Adrenal gland (tissue), 19 donors: ENCODE data around the gene LILRA2. TPM values are rescaled to one million over a fixed set of nuclear protein-coding genes. Genes with fewer than 3 reads are reported as not detected.

Experiments used
- DNase-seq, 7 donors: peaks; one replicate each; pipeline ENCODE4 v3.0.0-alpha.2; 2019 to 2020
- H3K27ac ChIP-seq, 5 donors: fragments of 200-600 bp; sonication (generic) in 4 of 5; 1 replicate in 3 of 5; 2 replicates in 2 of 5; pipeline versions ENCODE4 v1.5.1 to v1.8.0; 2016 to 2020; ENCODE audit warnings: mild to moderate bottlenecking in 1 of 5
- H3K27me3 ChIP-seq: fragments of 200-600 bp; 2 replicates; pipeline ENCODE4 v1.8.0; 2021
- H3K36me3 ChIP-seq, 2 donors: fragments of 200-600 bp; replicated peaks in 1 of 2; 1 replicate in 1 of 2; 2 replicates in 1 of 2; pipeline versions ENCODE4 v1.5.1 to v1.8.0; 2018 to 2022
- H3K4me1 ChIP-seq, 2 donors: fragments of 200-600 bp; replicated peaks in 1 of 2; 1 replicate in 1 of 2; 2 replicates in 1 of 2; pipeline versions ENCODE4 v1.5.1 to v1.8.0; 2018 to 2021
- H3K4me3 ChIP-seq, 4 donors: fragments of 200-600 bp; sonication (generic) in 3 of 4; one replicate each; pipeline ENCODE4 v1.5.1; 2016 to 2018
- H3K9me3 ChIP-seq, 3 donors: fragments of 200-600 bp; sonication (generic) in 1 of 3; replicated peaks in 1 of 3; 1 replicate in 2 of 3; 2 replicates in 1 of 3; pipeline versions ENCODE4 v1.5.1 to v1.8.0; 2016 to 2021
- POLR2A ChIP-seq, 2 donors: fragments of 450-650 bp; IDR thresholded peaks; one replicate each; pipeline ENCODE4 v1.6.1; 2017; ENCODE audit warnings: antibody characterized with exemption in 2 of 2, mild to moderate bottlenecking in 2 of 2, moderate library complexity in 1 of 2
- WGBS, 4 donors: extraction: QIAGEN DNeasy Blood & Tissue Kit in 2 of 4; methylation state at CpG; one replicate each; pipeline versions ENCODE4 v1.1.5 to v1.1.7; 2013 to 2017; 5-methylcytosine and 5-hydroxymethylcytosine counted together
- intact Hi-C, 2 donors: fragments of 100-400 bp; cut with DNase I; formaldehyde crosslinking; loops; one replicate each; pipeline versions ENCODE4 v1.14.1 to v1.15.0; 2022 to 2023
- long read RNA-seq, 10 donors: library from polyadenylated mRNA in 3 of 10; unstranded in 2 of 10; stranded (forward) in 1 of 10; transcript quantifications; one replicate each; pipeline ENCODE4 v2.0.0 and lab custom pipeline, GENCODE V29; 2021 to 2026
- polyA plus RNA-seq, 3 donors: library from polyadenylated mRNA; stranded (reverse); fragments of 200-250 nt in 2 of 3; fragments of 350-450 nt in 1 of 3; fragmentation: Illumina TruSeq in 1 of 3; extraction: RNeasy Lipid Tissue Mini Kit (QIAGEN cat#74804) in 1 of 3; gene quantifications; one replicate each; pipeline ENCODE4 v1.2.3, GENCODE V29; 2013 to 2014
- total RNA-seq, 9 donors: library from RNA; depleted of rRNA in 4 of 9; stranded (reverse); fragments of >200 nt in 4 of 9; fragments of 120-200 nt in 1 of 9; fragmentation: NEBNext Ultra II Directional in 1 of 9; extraction: Animal tissue kit (Norgen Biotek cat#: 25700) in 1 of 9; gene quantifications; one replicate each; pipeline versions ENCODE4 v1.1.0 to v1.2.4, GENCODE V29; 2013 to 2023
- TF ChIP-seq, protein P1 (sequence below), 6 experiments: fragments of 450-650 bp in 4 of 6; fragments of 200-600 bp in 2 of 6; sonication (generic) in 1 of 6; IDR thresholded peaks; 1 replicate in 5 of 6; 2 replicates in 1 of 6; pipeline versions ENCODE4 v1.5.1 to v1.8.0; 2016 to 2021; ENCODE audit warnings: antibody characterized with exemption in 6 of 6, mild to moderate bottlenecking in 2 of 6, moderate library complexity in 1 of 6
- donor health status: healthy with polysubstance abuse.
- donor health status: Bipolar disorder and iron deficiency.
- donor health status: DM: yes; HTN: yes; CAD: no.
- donor health status: DM: no; HTN: no; CAD: no.
- donor health status: DM: no; HTN: no; CAD: no.
- donor health status: DM: yes; HTN: yes; CAD: no.

LILRA2 gene
- total RNA-seq = 1 to 10 TPM in 8 of 9 donors, under 1 TPM in 1; 0.55 to 9.2 (median 4.6) TPM
- polyA plus RNA-seq = 10 to 100 TPM in 1 of 3 donors, 1 to 10 TPM in 2; 1.5 to 13.5 (median 2.6) TPM
- long read RNA-seq, donor 1 = 0 reads
- long read RNA-seq, donor 2 = 0 reads
- long read RNA-seq, donor 3 = 0 reads
- long read RNA-seq, donor 4, full-length matches to known transcripts = 1 of 2 reads
- long read RNA-seq, donor 4, partial matches to known transcripts = 1 of 2 reads
- long read RNA-seq, donor 4, other reads (novel, unspliced or antisense) = 0 of 2 reads
- long read RNA-seq, donor 5, full-length matches to known transcripts = 3 of 5 reads
- long read RNA-seq, donor 5, partial matches to known transcripts = 0 of 5 reads
- long read RNA-seq, donor 5, other reads (novel, unspliced or antisense) = 2 of 5 reads
- long read RNA-seq, donor 6, full-length matches to known transcripts = 1 of 4 reads
- long read RNA-seq, donor 6, partial matches to known transcripts = 0 of 4 reads
- long read RNA-seq, donor 6, other reads (novel, unspliced or antisense) = 3 of 4 reads
- long read RNA-seq, donor 7 = 0 reads
- long read RNA-seq, donor 8 = 0 reads
- long read RNA-seq, donor 9 = 0 reads
- long read RNA-seq, donor 10 = 0 reads

DNA sequence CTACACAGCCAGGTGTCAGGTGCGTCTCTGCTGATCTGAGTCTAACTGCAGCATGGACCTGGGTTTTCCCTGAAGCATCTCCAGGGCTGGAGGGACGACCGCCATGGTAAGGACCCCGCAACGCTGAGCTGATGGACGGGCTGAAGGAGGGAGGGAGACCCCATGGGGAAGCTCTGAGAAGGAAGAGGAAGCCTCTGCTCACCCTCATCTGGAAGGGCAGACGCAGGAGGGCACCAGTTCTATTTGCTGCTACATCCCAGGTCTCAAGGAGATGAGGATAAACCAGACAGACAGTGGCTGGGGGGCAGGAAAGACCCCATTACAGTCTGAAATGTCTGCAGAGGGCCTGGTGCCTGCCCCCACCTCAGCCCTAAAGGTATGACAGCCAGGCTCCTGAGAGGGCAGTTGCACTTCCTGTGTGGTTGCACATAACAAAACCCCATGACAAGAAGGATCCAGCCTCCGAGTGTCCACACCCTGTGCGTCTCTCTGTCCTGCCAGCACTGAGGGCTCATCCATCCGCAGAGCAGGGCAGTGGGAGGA, at the start of gene LILRA2:
Gene LILRA2 (plus strand): TSS at position 461 of the 543 bp plus-strand sequence. CDS start 89 bp downstream, outside the sequence.
- peak within 1 kb of the TSS in 1 of 5 donors; percentile 30 for H3K27ac ChIP-seq
- TF ChIP-seq POLR2A (IDR thresholded peaks at IDR 0.05) = no peak
- TF ChIP-seq, protein P1, sequence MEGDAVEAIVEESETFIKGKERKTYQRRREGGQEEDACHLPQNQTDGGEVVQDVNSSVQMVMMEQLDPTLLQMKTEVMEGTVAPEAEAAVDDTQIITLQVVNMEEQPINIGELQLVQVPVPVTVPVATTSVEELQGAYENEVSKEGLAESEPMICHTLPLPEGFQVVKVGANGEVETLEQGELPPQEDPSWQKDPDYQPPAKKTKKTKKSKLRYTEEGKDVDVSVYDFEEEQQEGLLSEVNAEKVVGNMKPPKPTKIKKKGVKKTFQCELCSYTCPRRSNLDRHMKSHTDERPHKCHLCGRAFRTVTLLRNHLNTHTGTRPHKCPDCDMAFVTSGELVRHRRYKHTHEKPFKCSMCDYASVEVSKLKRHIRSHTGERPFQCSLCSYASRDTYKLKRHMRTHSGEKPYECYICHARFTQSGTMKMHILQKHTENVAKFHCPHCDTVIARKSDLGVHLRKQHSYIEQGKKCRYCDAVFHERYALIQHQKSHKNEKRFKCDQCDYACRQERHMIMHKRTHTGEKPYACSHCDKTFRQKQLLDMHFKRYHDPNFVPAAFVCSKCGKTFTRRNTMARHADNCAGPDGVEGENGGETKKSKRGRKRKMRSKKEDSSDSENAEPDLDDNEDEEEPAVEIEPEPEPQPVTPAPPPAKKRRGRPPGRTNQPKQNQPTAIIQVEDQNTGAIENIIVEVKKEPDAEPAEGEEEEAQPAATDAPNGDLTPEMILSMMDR (IDR thresholded peaks at IDR 0.05) = no peak
- intact Hi-C loops = no loop called here
- no peaks in the 10 kb centered on the region for H3K9me3 ChIP-seq
- no peaks in the 10 kb centered on the region for H3K4me1 ChIP-seq
- WGBS, 4 donors = 41 to 73% (median 57%) methylated on average over 10 of the region's 10 CpGs
- no peaks in the 10 kb centered on the region for H3K36me3 ChIP-seq
- H3K4me3 ChIP-seq = no peak within 1 kb of the TSS
- H3K27me3 ChIP-seq = no peaks in the 10 kb centered on the region
- DNase-seq = peak in 1 of 7 donors; percentile 10

DNA sequence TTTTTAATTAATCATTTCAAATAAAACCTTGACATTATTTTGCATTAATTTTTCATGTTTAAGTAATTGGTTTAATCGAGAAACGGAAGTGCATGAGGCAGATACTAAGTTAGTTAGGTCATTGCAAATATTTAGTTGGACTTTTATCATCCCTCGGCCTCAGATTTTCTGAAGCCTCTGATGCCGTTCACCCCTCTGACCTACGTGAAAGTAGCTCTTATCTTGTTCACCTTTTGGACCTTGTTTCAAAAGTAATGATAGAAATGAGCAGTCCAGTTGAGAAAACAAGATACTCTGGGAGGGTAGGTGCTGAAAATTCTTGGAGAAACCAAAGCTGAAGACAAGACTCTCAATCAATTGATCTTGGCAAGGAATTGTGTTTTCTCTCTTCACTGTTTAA, 48.0 kb upstream of the LILRA2 start:
- 59 to 79% (median 63%) methylated on average over 5 of the region's 5 CpGs for WGBS, 4 donors
- Histone ChIP-seq H3K27ac (no peak overlapping the region), H3K36me3 (no peaks in the 10 kb centered on the region), H3K9me3 (no peaks in the 10 kb centered on the region), H3K4me3 (no peak overlapping the region), H3K27me3 (peaks cover 7% of the 10 kb centered on the region), H3K4me1 (no peaks in the 10 kb centered on the region)
- intact Hi-C loops = no loop called here
- no peak for TF ChIP-seq POLR2A (IDR thresholded peaks at IDR 0.05)
- no peak for DNase-seq

DNA sequence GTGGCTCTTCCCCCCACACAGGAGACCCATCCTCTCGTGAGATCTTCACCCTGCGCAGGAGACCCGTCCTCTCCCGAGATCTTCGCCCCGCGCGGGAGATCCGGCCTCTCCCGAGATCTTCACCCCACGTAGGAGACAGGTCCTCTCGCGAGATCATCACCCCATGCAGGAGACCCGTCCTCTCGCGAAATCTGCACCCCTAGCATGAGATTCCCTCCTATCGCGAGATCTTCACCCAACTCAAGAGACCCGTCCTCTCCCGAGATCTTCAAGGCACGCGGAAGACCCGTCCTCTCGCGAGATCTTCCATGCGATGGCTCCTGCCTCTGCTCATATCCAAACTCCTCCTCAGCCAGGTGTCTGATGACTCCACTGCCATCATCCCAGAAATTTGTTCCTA, 46.6 kb upstream of the LILRA2 start:
- H3K27ac ChIP-seq = no peak overlapping the region
- peaks cover 7% of the 10 kb centered on the region for H3K27me3 ChIP-seq
- intact Hi-C loops = no loop called here
- no peaks in the 10 kb centered on the region for H3K4me1 ChIP-seq
- no peak for DNase-seq
- no peak for TF ChIP-seq POLR2A (IDR thresholded peaks at IDR 0.05)
- TF ChIP-seq, protein P1 (IDR thresholded peaks at IDR 0.05) = no peak
- no peaks in the 10 kb centered on the region for H3K36me3 ChIP-seq
- 87 to 90% (median 89%) methylated on average over 26 of the region's 26 CpGs for WGBS, 4 donors
- no peaks in the 10 kb centered on the region for H3K9me3 ChIP-seq
- no peak overlapping the region for H3K4me3 ChIP-seq

DNA sequence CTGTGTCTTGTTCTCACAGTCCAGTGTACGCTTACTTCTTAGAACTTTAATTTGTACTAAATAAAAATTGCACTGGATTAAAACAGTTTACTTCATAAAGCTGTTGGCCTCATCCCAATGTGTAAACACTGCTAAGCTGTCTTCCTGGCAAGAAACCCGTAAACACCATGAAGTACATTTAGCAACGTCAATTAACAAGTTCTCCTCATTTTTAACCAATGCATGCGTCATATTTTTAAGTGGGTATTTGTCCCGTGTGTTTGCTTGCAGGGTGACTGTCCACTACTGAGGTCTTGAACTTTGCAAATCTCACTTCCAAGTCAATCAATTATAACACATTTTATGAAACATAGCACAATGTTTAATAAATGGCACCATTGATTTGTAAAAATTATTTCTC, 42.7 kb upstream of the LILRA2 start:
- peaks cover 17% of the 10 kb centered on the region for H3K27me3 ChIP-seq
- no peak overlapping the region for H3K4me3 ChIP-seq
- no peaks in the 10 kb centered on the region for H3K9me3 ChIP-seq
- TF ChIP-seq, protein P1 (IDR thresholded peaks at IDR 0.05) = no peak
- TF ChIP-seq POLR2A (IDR thresholded peaks at IDR 0.05) = no peak
- no peaks in the 10 kb centered on the region for H3K4me1 ChIP-seq
- intact Hi-C loops = no loop called here
- H3K27ac ChIP-seq = no peak overlapping the region
- no peak for DNase-seq
- H3K36me3 ChIP-seq = no peaks in the 10 kb centered on the region
- WGBS, 4 donors = 68 to 74% (median 71%) methylated on average over 5 of the region's 5 CpGs
